Measurements from ENCODE around the gene CD1B.
A peak's percentile ranks its signal among the peaks of the same experiment; 100 is the strongest.
"Not testable (repeated sequence)": the region's sequence is repeated elsewhere in the genome, so short reads cannot be mapped to it uniquely, and the experiment has no call there.

The CD1B gene

DNA sequence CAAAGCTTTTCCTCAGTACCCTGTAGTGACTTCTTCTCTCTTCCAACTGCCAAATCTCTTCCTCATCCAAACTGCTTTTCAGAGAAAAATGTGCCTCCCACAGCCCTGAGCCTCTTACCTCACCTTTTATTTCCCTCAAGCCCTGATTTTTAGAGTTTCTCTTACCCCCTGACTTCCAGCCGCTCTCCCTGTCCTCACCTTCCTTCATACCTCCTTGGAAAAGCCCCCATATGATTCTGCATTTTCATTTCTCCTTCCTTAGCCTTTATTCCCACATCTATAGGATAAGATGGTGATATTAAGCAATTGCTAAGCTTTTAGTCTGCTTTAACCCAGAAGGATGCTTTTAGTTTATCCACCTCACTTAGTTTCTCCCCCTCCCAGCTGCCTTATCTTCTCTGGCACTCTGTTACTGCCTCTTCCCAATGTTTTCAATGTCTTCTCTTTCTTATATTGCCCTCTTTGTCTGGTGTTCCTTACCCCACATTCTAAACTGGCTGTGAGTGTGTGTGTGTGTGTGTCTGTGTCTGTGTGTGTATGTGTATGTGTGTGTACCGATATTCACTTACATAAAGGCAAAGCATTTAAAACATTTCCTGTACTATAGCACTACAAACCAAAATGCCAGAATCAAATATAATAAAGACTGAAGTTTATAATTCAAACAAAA, at the start of gene CD1B:
Gene CD1B, minus strand, starts transcription at position 51 of the 670 bp plus-strand sequence. CDS start 108 bp downstream, outside the sequence.
- DNase-seq (ENCODE audit: low spot score) = no peak

DNA sequence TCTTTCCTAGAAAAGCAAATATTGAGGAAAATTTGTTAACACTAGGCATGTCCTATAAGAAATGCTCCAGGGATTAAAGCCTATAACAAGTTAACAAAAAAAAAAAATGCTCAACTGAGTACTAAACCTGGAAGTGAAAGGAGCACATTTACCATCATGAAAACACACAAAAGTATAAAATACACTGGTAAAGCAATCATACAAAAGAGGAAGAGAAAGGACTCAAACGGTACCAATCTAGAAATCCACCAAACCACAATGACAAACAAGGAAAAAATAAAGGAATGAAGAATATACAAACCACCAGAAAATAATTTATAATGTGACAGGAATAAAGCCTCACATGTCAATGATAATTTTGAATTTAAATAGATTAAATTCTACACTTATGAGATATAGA, 43.5 kb upstream of the CD1B start:
- DNase-seq (ENCODE audit: low spot score) = no peak

DNA sequence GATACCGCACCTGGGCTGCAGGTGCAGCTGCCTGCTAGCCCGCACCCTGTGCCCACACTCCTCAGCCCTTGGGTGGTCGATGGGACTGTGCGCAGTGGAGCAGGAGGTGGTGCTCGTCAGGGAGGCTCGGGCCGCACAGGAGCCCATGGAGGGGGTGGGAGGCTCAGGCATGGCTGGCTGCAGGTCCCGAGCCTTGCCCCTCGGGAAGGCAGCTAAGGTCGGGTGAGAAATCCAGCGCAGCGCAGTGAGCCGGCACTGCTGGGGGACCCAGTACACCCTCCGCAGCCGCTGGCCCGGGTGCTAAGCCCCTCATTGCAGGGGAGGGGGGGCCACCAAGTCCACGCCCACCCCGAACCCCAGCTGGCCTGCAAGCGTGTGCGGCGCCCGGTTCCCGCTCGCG, 42.8 kb upstream of the CD1B start:
- not testable (repeated sequence) for DNase-seq (ENCODE audit: low spot score)

DNA sequence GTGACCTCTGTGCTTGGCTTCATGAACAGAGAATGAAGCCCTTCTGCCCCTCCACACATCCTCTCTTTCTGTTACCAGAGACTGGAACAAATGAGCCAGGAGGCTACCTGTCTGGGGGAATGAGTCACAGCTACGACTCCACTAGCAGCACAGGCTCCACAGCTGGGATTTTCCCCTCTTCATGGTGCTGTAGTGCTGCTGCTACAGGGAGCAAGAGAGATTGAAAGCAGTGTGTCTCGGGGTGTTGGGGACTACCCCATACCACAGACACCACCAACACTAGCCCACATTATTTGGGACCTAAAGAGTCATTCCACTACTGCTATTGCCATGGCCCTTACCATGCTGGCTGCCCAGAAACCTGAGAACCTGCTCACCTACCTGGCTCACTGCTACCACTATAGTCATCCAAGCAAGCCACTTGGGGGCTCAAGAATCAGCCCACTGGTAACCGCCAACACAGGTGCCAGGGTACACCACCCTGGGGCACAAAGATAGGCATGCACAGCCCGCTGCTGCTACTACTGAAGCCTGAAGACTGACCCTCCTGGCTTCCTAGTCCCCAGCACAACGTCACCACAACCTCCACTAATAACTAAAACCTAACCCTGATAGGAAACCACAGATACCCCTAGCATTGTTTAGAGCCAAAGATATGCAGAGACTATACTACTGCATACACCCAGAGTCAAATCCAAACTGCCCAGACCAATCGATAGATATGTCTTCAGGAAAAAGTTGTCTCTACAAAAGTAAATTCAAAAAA, 40.0 kb upstream of the CD1B start:
- DNase-seq (ENCODE audit: low spot score) = no peak

DNA sequence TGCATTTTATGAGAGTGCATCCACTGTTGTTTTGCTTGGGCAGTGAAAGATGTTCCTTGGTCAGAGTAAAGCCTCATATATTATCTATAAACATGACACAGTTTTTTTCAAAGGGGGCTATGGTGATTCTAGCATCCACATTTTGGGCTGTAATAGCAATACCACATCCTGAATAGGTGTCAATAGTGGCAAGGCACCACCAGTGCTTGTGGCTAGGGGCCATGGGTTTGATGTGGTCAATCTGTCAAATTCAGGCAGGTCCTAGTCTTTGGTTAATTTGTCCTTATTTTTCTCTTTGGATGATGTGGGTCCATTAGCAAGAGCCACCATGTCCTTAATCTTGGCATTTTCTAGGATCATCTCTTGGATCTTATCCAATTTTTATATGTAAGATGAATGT, 35.5 kb upstream of the CD1B start:
- no peak for DNase-seq (ENCODE audit: low spot score)

DNA sequence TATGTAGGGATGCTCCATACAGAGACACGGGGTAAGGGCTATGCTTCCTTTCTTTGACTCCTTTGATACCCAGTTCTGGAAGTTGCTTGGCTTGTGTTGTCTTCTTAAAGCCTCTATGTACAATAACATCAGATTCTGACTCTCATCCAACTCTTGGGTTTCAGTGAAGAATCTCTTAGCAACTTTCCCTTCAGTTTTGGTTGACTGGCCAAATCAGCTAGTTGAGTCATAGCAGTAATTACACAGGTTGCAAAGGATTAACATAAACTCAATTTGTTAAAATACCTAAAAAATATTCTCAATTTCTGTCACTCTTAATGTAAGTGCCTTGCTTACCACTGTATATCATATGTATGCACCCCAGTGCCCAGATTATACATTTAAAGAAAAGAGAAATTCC, 31.6 kb upstream of the CD1B start:
- no peak for DNase-seq (ENCODE audit: low spot score)

DNA sequence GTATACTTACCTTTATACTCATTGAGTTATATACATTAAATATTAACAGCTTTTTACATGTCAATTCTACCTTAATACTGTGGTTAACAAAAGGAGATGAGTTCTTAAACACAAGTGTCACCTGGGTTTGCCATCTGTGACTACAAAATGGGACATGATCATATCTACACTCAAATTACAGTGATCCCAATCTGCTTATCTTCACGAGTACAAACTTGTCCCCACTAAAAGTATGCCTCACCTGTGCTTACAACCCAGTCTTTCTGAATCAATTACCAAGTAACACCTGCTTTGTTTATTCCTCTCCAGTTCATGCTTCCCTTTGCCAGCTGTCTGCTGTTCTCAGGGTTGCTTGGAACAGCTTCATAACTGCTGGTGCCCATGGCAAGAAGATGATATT, 31.2 kb upstream of the CD1B start:
- no peak for DNase-seq (ENCODE audit: low spot score)

DNA sequence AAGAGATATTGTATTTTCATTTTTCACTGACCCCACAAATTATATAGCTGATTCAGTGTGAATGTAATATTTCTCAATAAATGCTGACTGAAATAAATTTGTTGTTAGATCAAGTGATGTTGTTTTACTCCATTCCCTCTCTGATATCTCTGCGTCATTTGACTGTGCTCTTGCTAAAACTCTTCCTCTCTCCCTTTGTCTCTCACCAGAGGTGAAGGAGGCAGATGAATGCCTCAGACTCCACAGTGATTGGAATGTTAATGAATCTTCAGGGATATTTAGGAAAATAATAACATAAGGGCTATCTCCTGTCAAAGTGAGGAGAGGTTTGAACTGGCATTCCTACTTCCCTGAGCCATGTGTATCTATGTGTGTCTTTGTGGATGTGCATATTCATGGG, 26.1 kb upstream of the CD1B start:
- no peak for DNase-seq (ENCODE audit: low spot score)

DNA sequence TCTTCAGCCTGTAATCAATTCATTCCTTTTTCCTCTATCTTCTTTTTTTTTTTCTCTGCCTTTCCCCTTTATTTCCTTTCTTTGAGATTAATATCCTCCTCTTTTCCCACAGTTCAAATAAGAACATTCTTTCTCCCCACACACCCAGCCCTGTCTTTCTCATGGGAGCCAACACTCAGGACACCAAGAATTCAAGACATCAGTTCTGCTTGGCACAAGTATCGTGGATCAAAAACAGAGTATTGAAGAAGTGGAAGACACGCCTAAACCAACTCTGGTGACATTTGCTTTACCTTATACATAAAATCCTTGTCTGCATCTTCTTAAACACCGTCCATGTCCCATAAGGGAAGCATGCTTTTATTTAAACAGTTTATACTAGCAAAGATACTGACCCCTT, 25.3 kb upstream of the CD1B start:
- no peak for DNase-seq (ENCODE audit: low spot score)

DNA sequence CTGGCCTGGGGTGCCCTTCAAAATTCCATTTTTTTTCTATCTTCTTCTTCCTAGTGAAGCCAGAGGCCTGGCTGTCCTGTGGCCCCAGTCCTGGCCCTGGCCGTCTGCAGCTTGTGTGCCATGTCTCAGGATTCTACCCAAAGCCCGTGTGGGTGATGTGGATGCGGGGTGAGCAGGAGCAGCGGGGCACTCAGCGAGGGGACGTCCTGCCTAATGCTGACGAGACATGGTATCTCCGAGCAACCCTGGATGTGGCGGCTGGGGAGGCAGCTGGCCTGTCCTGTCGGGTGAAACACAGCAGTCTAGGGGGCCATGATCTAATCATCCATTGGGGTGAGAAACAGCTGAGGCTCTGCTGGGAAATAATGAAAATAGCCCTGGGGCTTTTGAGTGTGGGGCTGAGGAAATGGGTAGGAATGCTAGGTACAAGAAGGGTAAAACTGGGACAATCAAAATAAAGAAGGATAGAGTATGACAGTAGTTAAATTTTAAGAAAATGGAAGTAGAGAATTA, 24.5 kb upstream of the CD1B start:
- no peak for DNase-seq (ENCODE audit: low spot score)

DNA sequence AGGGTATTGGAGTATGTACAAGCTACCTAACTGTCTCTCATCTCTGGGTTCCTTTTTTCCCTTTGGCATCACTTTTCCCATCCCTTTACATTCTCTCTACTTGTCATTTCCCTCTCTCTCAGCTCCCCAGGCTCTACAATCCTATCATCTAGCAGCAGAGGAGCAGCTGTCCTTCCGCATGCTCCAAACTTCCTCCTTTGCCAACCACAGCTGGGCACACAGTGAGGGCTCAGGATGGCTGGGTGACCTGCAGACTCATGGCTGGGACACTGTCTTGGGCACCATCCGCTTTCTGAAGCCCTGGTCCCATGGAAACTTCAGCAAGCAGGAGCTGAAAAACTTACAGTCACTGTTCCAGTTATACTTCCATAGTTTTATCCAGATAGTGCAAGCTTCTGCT, 22.9 kb upstream of the CD1B start:
- no peak for DNase-seq (ENCODE audit: low spot score)

DNA sequence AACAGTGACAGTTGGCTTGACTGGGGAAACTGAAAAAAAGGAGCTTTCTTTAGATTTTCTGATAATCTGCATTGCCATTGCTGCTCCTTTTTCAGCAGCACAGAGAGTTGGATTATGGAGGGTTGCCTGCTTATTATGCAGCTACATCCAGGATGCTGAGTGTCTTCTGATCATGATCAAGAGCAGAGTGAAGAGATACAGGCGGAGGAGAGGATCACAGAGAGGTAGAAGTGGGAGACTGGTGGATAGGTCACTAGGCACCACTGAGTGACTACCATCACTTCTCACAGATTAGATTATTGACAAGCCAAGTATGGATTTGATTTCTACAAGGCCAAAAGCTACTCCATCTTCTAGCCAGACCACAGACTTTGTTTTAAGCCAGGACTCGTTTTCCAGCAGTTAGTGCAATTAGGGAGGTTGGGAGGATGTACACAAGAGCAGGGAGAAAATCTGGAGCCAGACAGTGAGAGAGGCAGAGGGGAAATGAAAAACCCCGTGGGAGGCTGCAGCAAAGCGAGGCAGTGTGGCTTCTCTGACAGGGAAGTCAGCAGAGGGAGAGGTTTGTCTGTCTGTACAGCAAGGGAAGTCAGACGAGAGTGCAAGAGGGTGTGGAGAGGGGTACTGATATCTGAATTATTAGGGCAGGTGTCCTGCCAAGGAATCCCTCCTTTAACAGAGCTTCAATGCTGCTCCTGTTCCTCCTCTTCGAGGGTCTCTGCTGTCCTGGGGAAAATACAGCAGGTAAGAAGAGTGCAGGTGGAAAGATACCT, 22.2 kb upstream of the CD1B start, which contains the start of gene CD1E:
Gene CD1E, plus strand, starts transcription at position 592 of the 773 bp plus-strand sequence. Its CDS starts 95 bp downstream, at position 687.
- DNase-seq (ENCODE audit: low spot score) = no peak

DNA sequence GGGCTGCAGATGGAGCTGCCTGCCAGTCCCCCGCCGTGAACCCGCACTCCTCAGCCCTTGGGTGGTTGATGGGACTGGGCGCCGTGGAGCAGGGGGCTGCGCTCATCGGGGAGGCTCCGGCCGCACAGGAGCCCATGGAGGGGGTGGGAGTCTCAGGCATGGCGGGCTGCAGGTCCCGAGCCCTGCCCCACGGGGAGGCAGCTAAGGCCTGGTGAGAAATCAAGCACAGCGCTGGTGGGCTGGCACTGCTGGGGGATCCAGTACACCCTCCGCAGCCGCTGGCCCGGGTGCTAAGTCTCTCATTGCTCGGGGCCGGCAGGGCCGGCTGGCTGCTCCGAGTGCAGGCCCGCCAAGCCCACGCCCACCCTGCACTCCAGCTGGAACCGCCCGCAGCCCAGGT, 17.6 kb upstream of the CD1B start:
- DNase-seq (ENCODE audit: low spot score) = not testable (repeated sequence)

DNA sequence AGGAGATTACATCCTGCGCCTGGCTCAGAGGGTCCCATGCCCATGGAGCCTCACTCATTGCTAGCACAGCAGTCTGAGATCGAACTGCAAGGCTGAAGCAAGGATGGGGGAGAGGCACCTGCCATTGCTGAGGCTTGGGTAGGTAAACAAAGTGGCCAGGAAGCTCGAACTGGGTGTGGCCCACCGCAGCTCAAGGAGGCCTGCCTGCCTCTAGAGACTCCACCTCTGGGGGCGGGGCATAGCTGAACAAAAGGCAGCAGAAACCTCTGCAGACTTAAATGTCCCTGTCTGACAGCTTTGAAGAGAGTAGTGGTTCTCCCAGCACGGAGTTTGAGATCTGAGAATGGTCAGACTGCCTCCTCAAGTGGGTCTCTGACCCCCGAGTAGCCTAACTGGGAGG, 5.1 kb upstream of the CD1B start:
- DNase-seq (ENCODE audit: low spot score) = not testable (repeated sequence)

DNA sequence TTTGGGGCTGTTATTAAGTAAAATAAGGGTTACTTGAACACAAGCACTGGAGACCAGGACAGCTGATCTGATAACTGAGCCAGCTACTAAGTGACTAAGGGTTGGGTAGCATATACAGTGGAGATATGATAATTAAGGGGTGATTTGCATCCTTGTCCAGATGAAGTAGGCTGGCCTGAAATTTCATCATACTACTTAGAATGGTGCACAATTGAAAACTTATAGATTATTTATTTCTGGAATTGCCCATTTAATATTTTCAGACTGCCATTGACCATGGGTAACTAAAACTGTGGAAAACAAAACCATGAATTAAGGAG, 3.8 kb upstream of the CD1B start:
- DNase-seq (ENCODE audit: low spot score) = no peak

DNA sequence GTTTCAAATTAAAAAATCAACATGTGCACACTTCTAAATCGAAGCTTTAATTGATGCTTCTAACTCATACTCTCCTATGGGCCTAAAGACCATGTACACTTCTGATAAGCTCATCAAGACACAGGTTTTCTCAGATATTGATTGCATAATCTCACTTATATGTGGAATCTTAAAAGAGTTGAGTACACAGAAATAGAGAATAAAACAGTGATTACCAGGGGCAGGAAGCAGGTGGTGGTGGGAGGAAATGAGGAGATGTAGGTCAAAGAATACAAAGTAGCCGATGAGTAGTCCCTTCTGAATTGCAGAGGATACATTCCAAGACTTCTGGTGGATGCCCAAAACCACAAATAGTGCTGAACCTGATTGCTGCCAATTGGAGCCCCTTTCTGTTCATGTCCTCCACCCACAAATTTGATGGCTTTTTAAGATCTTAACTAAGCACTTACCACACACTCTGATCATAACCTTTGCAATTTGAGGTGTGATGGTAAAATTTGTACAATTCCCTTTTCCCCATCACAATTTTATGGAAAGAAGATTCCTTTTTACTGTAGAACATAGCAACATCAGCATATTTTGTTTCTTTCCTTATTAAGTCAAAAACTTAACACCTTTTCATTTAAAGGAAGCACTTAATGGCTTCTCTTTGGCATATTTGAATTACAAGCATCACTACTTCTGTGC, 3.3 kb upstream of the CD1B start:
- no peak for DNase-seq (ENCODE audit: low spot score)

DNA sequence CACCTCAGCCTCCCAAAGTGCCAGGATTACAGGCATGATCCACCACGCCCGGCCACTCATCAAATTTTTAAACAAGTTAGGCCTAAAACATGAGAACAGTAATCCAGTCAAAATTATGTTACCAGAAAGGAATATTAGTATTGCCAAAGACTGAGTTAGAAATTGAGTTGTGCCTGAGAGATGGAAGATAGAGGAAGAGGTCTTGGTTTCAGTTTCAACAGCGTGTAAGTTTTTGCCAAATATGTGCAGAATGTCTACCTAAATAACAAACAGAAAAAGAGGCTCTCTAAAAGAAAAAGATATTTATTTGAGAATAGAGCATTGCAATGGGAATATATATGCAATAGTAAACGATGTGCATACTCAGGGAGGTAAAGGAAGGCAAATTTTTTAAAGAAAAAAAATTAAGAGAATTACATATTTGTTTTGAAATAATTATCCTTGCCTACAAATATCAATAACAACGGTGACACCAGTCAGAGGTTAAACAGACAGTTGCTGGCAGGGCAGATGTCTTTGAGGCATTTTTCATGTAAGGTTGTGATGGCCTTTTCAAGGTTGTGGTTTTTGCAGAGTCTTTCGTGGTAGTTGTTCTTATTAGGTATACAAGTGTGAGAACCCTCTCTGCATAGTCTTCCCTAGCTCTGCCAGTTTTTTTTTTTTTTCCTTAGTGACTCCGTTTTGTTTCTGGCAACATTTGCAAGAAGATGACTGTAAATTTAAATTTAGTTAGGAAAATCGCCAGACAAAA, 2.2 kb upstream of the CD1B start:
- DNase-seq (ENCODE audit: low spot score) = no peak

DNA sequence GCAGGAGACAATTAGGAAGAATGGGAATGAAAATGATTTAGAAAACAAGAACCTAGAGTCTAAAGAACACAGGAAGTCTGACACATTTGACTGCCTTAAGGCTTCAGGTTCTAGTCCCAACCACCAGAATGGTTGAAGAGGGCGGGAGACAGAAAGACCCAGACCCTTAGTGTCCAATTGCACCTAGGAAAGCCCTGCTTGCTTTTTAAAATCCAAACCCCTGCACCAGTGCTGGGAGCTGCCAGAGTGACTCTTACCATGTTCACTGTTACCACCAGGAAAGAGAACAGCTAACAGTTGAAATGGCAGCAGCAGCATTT, 265 bp downstream of the CD1B start:
- DNase-seq (ENCODE audit: low spot score) = no peak

DNA sequence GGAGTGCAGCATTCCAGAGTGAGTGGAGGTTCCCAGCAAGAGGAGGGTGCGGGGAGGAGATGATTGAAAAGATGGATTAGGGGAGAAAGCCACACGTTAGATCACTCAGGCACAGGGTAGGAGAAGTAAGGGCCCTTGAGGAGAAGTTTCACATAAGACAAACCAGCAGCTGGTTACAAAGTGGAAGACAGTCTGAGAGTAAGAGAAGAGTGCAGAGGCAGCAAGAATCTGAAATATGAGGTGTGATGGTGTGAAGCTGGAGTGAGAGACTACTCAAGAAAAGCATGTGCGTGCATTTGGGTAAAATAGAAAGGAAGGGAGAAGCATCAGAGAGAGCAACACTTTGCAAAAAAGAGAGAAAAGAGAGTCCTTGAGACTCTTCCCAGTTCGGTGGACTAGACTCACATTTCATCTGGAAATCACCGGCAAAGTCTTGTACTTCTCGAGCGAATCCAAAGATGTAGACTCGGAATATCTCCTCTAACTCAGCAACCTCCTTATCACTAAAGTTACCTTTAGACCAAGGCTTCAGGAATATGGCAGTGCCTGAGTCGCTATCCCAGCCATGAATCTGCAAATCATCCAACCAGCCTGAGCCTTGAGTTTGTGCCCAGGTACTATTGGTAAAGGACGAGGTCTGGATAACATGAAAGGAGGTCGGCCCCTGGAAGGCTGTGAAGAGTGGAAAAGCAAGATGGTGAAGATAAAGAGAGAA, 783 bp downstream of the CD1B start:
- no peak for DNase-seq (ENCODE audit: low spot score)

DNA sequence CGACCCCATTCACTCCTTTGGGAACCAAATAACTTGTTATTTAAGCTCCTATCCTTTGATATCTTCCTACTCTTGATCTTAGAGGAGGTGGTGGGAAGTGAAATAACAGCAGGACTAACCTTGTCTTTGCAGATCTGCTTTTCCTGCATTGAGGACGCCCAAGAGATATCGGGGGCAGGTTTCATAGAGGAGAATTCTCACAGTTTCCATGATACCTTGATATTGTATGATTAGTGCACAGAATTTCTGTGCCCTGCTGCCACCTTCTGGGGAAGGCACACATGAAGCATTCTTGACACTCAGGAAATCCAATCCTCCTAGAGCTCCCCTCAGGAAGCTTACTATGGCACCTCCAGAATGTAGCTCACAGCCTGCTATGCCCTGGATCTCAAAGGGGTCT, 1.6 kb downstream of the CD1B start:
- peak; percentile 35 for DNase-seq (ENCODE audit: low spot score)

DNA sequence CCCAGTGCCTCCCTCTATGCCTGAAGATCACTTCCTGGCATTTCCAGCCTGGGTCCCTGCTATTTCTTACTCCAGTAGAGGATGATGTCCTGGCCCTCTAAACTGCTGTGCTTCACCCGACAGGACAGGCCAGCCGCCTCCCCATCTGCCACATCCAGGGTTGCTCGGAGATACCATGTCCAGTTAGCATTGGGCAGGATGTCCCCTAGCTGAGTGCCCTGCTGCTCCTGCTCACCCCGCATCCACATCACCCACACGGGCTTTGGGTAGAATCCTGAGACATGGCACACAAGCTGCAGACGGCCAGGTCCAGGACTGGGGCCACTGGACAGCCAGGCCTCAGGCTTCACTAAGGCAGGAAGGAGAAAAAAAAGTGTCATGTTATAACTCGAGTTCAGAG, 2.0 kb downstream of the CD1B start:
- no peak for DNase-seq (ENCODE audit: low spot score)

All from iPS-NIHi11 (cell line).